Activated T-cell treated with anti-CD3 and anti-CD28 coated beads, Interleukin-2, amount 50 U/mL, for 72 hours (primary cell): ENCODE data around the gene CDC26. TPM values are rescaled to one million over a fixed set of nuclear protein-coding genes. Genes with fewer than 3 reads are reported as not detected.

Experiments
- ATAC-seq, 2 donors: fragments of 150-1000 bp; cut with Tn5 transposase; replicated peaks in 1 of 2; 2 replicates each; pipeline ENCODE4 v1.10.0; 2021; ENCODE audit warnings: moderate library complexity in 2 of 2, mild to moderate bottlenecking in 1 of 2
- DNase-seq, 2 donors: peaks; one replicate each; pipeline ENCODE4 v3.0.0; 2021 to 2022; ENCODE audit warnings: mixed read lengths in 1 of 2
- H3K27ac Mint-ChIP-seq: one replicate; pipeline ENCODE4 v1.8.0; 2022; ENCODE audit warnings: mild to moderate bottlenecking, moderate library complexity, mixed read lengths
- H3K27me3 Mint-ChIP-seq: one replicate; pipeline ENCODE4 v1.8.0; 2022; ENCODE audit warnings: low read depth, mixed read lengths
- H3K36me3 Mint-ChIP-seq, 2 donors: one replicate each; pipeline ENCODE4 v1.8.0; 2022; ENCODE audit warnings: mixed read lengths in 2 of 2, mild to moderate bottlenecking in 1 of 2; ENCODE audit not compliant: insufficient read depth in 2 of 2
- H3K4me1 Mint-ChIP-seq: one replicate; pipeline ENCODE4 v1.8.0; 2022; ENCODE audit warnings: low read depth, mixed read lengths
- H3K4me3 Mint-ChIP-seq, 2 donors: one replicate each; pipeline ENCODE4 v1.8.0; 2022; ENCODE audit warnings: mild to moderate bottlenecking in 2 of 2, mixed read lengths in 2 of 2, moderate library complexity in 2 of 2
- H3K9me3 Mint-ChIP-seq, 2 donors: one replicate each; pipeline ENCODE4 v1.8.0; 2022; ENCODE audit warnings: mixed read lengths in 2 of 2
- total RNA-seq, 2 donors: library from RNA; stranded (reverse); gene quantifications; one replicate each; pipeline ENCODE4 v1.2.3, GENCODE V29; 2022

Gene CDC26
- total RNA-seq, 2 donors from 2014 or later, result 45.4 to 58.4 TPM

- Mint-ChIP-seq H3K9me3 (no peaks in the 10 kb centered on the region), H3K4me1 (peaks cover 46% of the 10 kb centered on the region), H3K27me3 (no peaks in the 10 kb centered on the region), H3K27ac (peak overlapping the region; percentile 69), H3K36me3 (peaks cover 0 to 11% of the 10 kb centered on the region in 2 donors), H3K4me3 (peak overlapping the region; percentile 86 to 97)
- DNase-seq (no peak), ATAC-seq (no peak)
Measured at GRCh38 chr9:113221800-113222481, 53.4 kb downstream of the CDC26 start.

- peak; percentile 96 to 99 for ATAC-seq
- H3K9me3 Mint-ChIP-seq, result no peaks in the 10 kb centered on the region
- peaks cover 0 to 13% of the 10 kb centered on the region in 2 donors for H3K36me3 Mint-ChIP-seq
- peak; percentile 97 for DNase-seq
- H3K4me1 Mint-ChIP-seq, result peaks cover 46% of the 10 kb centered on the region
- peak within 1 kb of the TSS; percentile 92 for H3K27ac Mint-ChIP-seq
- no peaks in the 10 kb centered on the region for H3K27me3 Mint-ChIP-seq
- peak within 1 kb of the TSS; percentile 86 to 97 for H3K4me3 Mint-ChIP-seq
Measured at GRCh38 chr9:113221003-113221799, 54.2 kb downstream of the CDC26 start, which contains the start of the genes FKBP15 and SLC31A1. Gene FKBP15 (minus strand): TSS chr9:113221277. CDS start chr9:113221243, 34 bp downstream. Gene SLC31A1 (plus strand): TSS chr9:113221544. CDS start chr9:113256149, 34,605 bp downstream.

- H3K4me3 Mint-ChIP-seq, result peak overlapping the region; percentile 86 to 97
- peak overlapping the region; percentile 92 for H3K27ac Mint-ChIP-seq
- DNase-seq, result peak; percentile 4 to 10
- peak in 1 of 2 donors; percentile 18 for ATAC-seq
- H3K36me3 Mint-ChIP-seq, result peaks cover 0 to 14% of the 10 kb centered on the region in 2 donors
- no peaks in the 10 kb centered on the region for H3K27me3 Mint-ChIP-seq
- peaks cover 46% of the 10 kb centered on the region for H3K4me1 Mint-ChIP-seq
- H3K9me3 Mint-ChIP-seq, result no peaks in the 10 kb centered on the region
Measured at GRCh38 chr9:113220467-113221002, 54.8 kb downstream of the CDC26 start.

- no peaks in the 10 kb centered on the region for H3K27me3 Mint-ChIP-seq
- DNase-seq (peak; percentile 50 to 51), ATAC-seq (peak; percentile 49 to 63)
- no peaks in the 10 kb centered on the region for H3K9me3 Mint-ChIP-seq
- H3K4me3 Mint-ChIP-seq, result peak overlapping the region; percentile 86 to 97
- peaks cover 0 to 14% of the 10 kb centered on the region in 2 donors for H3K36me3 Mint-ChIP-seq
- peaks cover 50% of the 10 kb centered on the region for H3K4me1 Mint-ChIP-seq
- peak overlapping the region; percentile 92 for H3K27ac Mint-ChIP-seq
Measured at GRCh38 chr9:113219969-113220368, 55.4 kb downstream of the CDC26 start.

- DNase-seq, result no peak
- peaks cover 2 to 14% of the 10 kb centered on the region in 2 donors for H3K36me3 Mint-ChIP-seq
- H3K27me3 Mint-ChIP-seq, result no peaks in the 10 kb centered on the region
- ATAC-seq, result no peak
- H3K4me1 Mint-ChIP-seq, result peaks cover 53% of the 10 kb centered on the region
- H3K4me3 Mint-ChIP-seq, result peak overlapping the region; percentile 86 to 97
- H3K27ac Mint-ChIP-seq, result peak overlapping the region; percentile 92
- no peaks in the 10 kb centered on the region for H3K9me3 Mint-ChIP-seq
Measured at GRCh38 chr9:113219186-113219936, 56.0 kb downstream of the CDC26 start.

Other genes with a start within 250 kb of the CDC26 start
- 1 to 10 TPM; 1.2 to 2.1 TPM for gene ZFP37, start 218.8 kb downstream of the CDC26 start, total RNA-seq
- gene SLC31A2, start 124.6 kb downstream of the CDC26 start, total RNA-seq, result 1 to 10 TPM; 3.9 to 4.2 TPM
- gene FKBP15, start 54.3 kb downstream of the CDC26 start, total RNA-seq, result 10 to 100 TPM; 24.7 to 26.0 TPM
- 1 to 10 TPM; 7.9 to 8.8 TPM for gene SLC31A1, start 54.0 kb downstream of the CDC26 start, total RNA-seq
- gene PRPF4, start 86 bp upstream of the CDC26 start, total RNA-seq, result 10 to 100 TPM; 34.0 to 49.0 TPM
- gene RNF183, start 27.8 kb upstream of the CDC26 start, total RNA-seq, result under 1 TPM; 0.34 to 0.69 TPM
- gene WDR31, start 64.7 kb upstream of the CDC26 start, total RNA-seq, result 1 to 10 TPM; 1.4 to 3.8 TPM
- 10 to 100 TPM; 14.3 to 20.2 TPM for gene BSPRY, start 74.0 kb upstream of the CDC26 start, total RNA-seq
- gene HDHD3, start 101.4 kb upstream of the CDC26 start, total RNA-seq, result 10 to 100 TPM; 12.1 to 15.5 TPM
- 10 to 100 TPM; 27.5 to 34.7 TPM for gene ALAD, start 125.7 kb upstream of the CDC26 start, total RNA-seq
- gene POLE3, start 135.1 kb upstream of the CDC26 start, total RNA-seq, result 10 to 100 TPM; 48.2 to 54.6 TPM
- 1 to 10 TPM; 1.1 to 1.3 TPM for gene C9orf43, start 135.2 kb upstream of the CDC26 start, total RNA-seq
- gene RGS3, start 188.2 kb upstream of the CDC26 start, total RNA-seq, result 10 to 100 TPM; 36.5 to 48.2 TPM